Epithelial cell of proximal tubule (primary cell): ENCODE results near the gene PRDX6. TPM values are rescaled to one million over a fixed set of nuclear protein-coding genes. Genes with fewer than 3 reads are reported as not detected.
"Not testable (repeated sequence)": the region's sequence is repeated elsewhere in the genome, so short reads cannot be mapped to it uniquely, and the experiment has no call there.

Source experiments
- DNase-seq: peaks from one replicate; pipeline ENCODE4 v3.0.0-alpha.2; 2011; ENCODE audit warnings: low read depth
- H3K4me3 ChIP-seq: 2 replicates; pipeline ENCODE4 v1.5.1; 2011; ENCODE audit warnings: low read depth, mild to moderate bottlenecking, low read length
- CTCF ChIP-seq: conservative IDR thresholded peaks from 2 replicates; pipeline ENCODE4 v1.5.1; 2012; ENCODE audit warnings: low read depth, mild to moderate bottlenecking, low read length
- total RNA-seq: library from RNA; depleted of rRNA; stranded (reverse); fragments of >200 nt; gene quantifications from 2 replicates; pipeline ENCODE4 v1.2.3, GENCODE V29; 2015

The PRDX6 gene
- total RNA-seq, 1 donor from 2014 or later: 262 TPM

- no peak for DNase-seq
- no peak overlapping the region for H3K4me3 ChIP-seq
- TF ChIP-seq CTCF: no peak
Measured at GRCh38 chr1:173485401-173485800, 8.3 kb downstream of the PRDX6 start.

GRCh38 chr1:173488001-173488400 is 10.9 kb downstream of the PRDX6 start:
- no peak for TF ChIP-seq CTCF
- no peak for DNase-seq
- H3K4me3 ChIP-seq: no peak overlapping the region

DNA sequence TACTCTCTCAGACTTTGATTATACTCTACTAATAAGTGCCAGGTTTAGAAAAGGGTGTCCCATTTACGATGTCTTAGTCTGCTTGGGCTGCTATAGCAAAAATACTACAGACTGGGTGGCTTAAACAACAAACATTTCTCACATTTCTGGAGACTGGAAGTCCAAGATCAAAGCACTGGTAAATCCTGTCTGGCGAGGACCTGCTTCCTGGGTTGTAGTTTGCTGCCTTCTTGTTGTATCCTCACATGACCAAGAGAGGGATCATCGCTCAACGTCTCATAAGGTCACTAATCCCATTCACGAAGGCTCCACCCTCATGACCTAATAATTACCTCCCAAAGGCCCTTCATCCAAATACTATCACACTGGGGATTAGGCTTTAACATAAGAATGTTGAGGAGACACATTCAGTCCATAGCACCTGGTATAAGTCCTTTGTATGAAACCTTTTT is 12.0 kb downstream of the PRDX6 start:
- no peak overlapping the region for H3K4me3 ChIP-seq
- TF ChIP-seq CTCF: peak; percentile 11
- no peak for DNase-seq

DNA sequence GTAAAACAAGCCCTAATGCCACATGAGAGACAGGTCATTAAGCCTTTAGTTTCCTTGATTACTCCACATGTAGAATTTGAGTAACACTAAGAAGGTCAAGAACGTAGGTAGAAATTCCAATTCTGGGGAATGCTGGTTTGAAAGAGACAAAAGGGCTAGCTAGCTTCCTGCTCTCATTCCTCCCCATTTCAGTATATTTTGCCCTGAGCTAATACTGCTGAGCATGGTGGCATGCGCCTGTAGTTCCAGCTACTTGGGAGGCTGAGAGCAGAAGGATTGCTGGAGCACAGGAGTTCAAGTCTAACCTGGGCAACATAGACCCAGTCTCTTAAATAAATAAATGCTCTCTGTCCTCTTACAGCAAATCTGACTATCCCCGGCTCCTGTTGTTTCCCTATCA is 12.8 kb downstream of the PRDX6 start:
- no peak for DNase-seq
- no peak for TF ChIP-seq CTCF
- no peak overlapping the region for H3K4me3 ChIP-seq

DNA sequence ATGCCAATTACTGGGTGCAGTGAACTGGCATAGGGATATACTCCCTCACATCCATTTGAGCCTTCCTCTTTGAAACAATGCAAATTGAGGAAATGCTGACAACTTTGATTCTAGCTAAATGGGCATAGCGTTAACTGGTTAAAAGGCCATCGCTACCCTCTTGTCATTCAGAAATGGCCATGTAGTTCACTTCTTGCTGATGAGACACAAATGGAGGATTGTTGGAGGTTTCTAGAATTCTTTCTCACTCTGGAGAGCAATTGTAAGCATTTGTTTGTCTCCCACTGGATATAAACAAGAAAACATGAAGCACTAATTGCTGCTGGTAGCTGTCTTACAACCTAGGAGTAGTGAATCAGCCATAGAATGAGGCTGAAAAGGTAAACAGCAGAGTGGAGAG is 14.4 kb downstream of the PRDX6 start:
- no peak for TF ChIP-seq CTCF
- DNase-seq: no peak
- no peak overlapping the region for H3K4me3 ChIP-seq

DNA sequence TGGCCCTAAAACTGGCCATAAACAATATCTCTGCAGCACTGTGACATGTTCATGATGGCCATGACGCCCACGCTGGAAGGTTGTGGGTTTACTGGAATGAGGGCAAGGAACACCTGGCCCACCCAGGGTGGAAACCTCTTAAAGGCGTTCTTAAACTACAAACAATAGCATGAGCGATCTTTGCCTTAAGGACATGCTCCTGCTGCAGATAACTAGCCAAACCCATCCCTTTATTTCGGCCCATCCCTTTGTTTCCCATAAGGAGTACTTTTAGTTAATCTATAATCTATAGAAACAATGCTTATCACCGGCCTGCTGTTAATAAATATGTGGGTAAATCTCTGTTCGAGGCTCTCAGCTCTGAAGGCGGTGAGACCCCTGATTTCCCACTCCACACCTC is 16.0 kb downstream of the PRDX6 start:
- DNase-seq, H3K4me3 ChIP-seq: not testable (repeated sequence)

- TF ChIP-seq CTCF: no peak
- DNase-seq: no peak
- no peak overlapping the region for H3K4me3 ChIP-seq
Measured at GRCh38 chr1:173495609-173496267, 18.6 kb downstream of the PRDX6 start.
